Smooth muscle cell (in vitro differentiated cells): ENCODE measurements around the gene IGFBP7. TPM values are rescaled to one million over a fixed set of nuclear protein-coding genes. Genes with fewer than 3 reads are reported as not detected.
A peak's percentile ranks its signal among the peaks of the same experiment; 100 is the strongest.

Source experiments
- DNase-seq: peaks from one replicate; lab custom pipeline; 2025; ENCODE audit not compliant: unreplicated experiment; lab: John Stamatoyannopoulos, UW
- H2AFZ ChIP-seq: fragments of 200-600 bp; sonication (generic); 2 replicates; pipeline ENCODE4 v1.6.0; 2016; ENCODE audit warnings: antibody characterized with exemption, low read depth, mild to moderate bottlenecking
- H3F3A ChIP-seq: fragments of 200-600 bp; sonication (generic); 2 replicates; pipeline ENCODE4 v1.6.0; 2017; ENCODE audit warnings: antibody characterized with exemption, low read depth
- H3K27ac ChIP-seq: fragments of 200-600 bp; sonication (generic); 2 replicates; pipeline ENCODE4 v1.5.1; 2016; ENCODE audit warnings: low read depth, mild to moderate bottlenecking
- H3K27me3 ChIP-seq: fragments of 200-600 bp; sonication (generic); 2 replicates; pipeline ENCODE4 v1.6.1; 2016; ENCODE audit warnings: low read depth, mild to moderate bottlenecking
- H3K36me3 ChIP-seq: fragments of 200-600 bp; sonication (generic); 2 replicates; pipeline ENCODE4 v1.5.1; 2016; ENCODE audit warnings: low read depth
- H3K4me1 ChIP-seq: fragments of 200-600 bp; sonication (generic); 2 replicates; pipeline ENCODE4 v1.5.1; 2016; ENCODE audit warnings: low read depth
- H3K4me2 ChIP-seq: fragments of 200-600 bp; sonication (generic); 2 replicates; pipeline ENCODE4 v1.6.0; 2016; ENCODE audit warnings: mild to moderate bottlenecking
- H3K4me3 ChIP-seq: fragments of 200-600 bp; sonication (generic); 2 replicates; pipeline ENCODE4 v1.5.1; 2016; ENCODE audit warnings: mild to moderate bottlenecking
- H3K79me2 ChIP-seq: fragments of 200-600 bp; sonication (generic); 2 replicates; pipeline ENCODE4 v1.6.0; 2016; ENCODE audit warnings: low read depth, mild to moderate bottlenecking
- H3K9ac ChIP-seq: fragments of 200-600 bp; sonication (generic); 2 replicates; pipeline ENCODE4 v1.6.0; 2016; ENCODE audit warnings: low read depth
- H3K9me3 ChIP-seq: fragments of 200-600 bp; sonication (generic); replicated peaks from 2 replicates; pipeline ENCODE4 v1.5.1; 2016; ENCODE audit warnings: low read depth
- H4K20me1 ChIP-seq: fragments of 200-600 bp; sonication (generic); 2 replicates; pipeline ENCODE4 v1.6.0; 2016; ENCODE audit warnings: low read depth
- WGBS: methylation state at CpG from one replicate; pipeline ENCODE4 v1.1.7; 2016; ENCODE audit warnings: low lambda C conversion rate; 5-methylcytosine and 5-hydroxymethylcytosine counted together
- polyA plus RNA-seq: library from polyadenylated mRNA; unstranded; fragments of >200 nt; fragmentation: Nextera tagmentation; extraction: Ambion mirVana; gene quantifications from 2 replicates; pipeline ENCODE4 v1.2.1, GENCODE V29; 2016
- total RNA-seq: library from RNA; depleted of rRNA; stranded (reverse); fragments of >200 nt; gene quantifications from 2 replicates; pipeline ENCODE4 v1.2.3, GENCODE V29; 2014
- TF ChIP-seq, protein P1 (sequence below): fragments of 200-600 bp; sonication (generic); IDR thresholded peaks from 2 replicates; pipeline ENCODE4 v1.5.1; 2017; ENCODE audit warnings: borderline replicate concordance, mild to moderate bottlenecking, antibody characterized with exemption; ENCODE audit not compliant: insufficient read depth, poor library complexity, severe bottlenecking

IGFBP7 gene
- total and polyA plus RNA-seq, 2 experiments from 2014 or later: 998 to 1,684 TPM

DNA sequence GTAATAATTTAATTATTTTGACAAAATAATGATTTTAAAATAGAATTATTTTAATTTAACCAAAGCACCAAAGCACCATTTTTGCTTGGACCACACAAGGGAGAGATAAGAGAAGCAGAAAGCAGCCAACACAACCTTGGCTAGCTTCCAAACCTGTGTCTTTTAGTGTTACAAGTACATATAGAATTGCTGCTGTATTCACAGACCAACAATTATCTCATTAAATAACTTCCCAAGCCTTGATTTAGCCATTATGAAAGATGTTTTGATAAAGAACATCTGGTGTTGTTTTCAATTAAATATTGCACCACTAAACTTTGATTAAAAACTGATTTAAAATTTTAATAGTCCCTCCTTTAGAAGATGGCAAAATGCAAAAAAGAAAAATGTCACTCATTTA is 14.0 kb upstream of the IGFBP7 start:
- no peak for DNase-seq
- Histone ChIP-seq H4K20me1 (no peaks in the 10 kb centered on the region), H3K27me3 (no peaks in the 10 kb centered on the region), H3K9me3 (no peaks in the 10 kb centered on the region), H3F3A (peaks cover 14% of the 10 kb centered on the region), H2AFZ (no peak overlapping the region), H3K9ac (no peak overlapping the region), H3K36me3 (no peaks in the 10 kb centered on the region), H3K27ac (no peak overlapping the region), H3K79me2 (no peaks in the 10 kb centered on the region), H3K4me2 (no peak overlapping the region), H3K4me3 (no peak overlapping the region), H3K4me1 (peaks cover 3% of the 10 kb centered on the region)
- TF ChIP-seq, protein P1, sequence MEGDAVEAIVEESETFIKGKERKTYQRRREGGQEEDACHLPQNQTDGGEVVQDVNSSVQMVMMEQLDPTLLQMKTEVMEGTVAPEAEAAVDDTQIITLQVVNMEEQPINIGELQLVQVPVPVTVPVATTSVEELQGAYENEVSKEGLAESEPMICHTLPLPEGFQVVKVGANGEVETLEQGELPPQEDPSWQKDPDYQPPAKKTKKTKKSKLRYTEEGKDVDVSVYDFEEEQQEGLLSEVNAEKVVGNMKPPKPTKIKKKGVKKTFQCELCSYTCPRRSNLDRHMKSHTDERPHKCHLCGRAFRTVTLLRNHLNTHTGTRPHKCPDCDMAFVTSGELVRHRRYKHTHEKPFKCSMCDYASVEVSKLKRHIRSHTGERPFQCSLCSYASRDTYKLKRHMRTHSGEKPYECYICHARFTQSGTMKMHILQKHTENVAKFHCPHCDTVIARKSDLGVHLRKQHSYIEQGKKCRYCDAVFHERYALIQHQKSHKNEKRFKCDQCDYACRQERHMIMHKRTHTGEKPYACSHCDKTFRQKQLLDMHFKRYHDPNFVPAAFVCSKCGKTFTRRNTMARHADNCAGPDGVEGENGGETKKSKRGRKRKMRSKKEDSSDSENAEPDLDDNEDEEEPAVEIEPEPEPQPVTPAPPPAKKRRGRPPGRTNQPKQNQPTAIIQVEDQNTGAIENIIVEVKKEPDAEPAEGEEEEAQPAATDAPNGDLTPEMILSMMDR: no peak

GRCh38 chr4:57122959-57123358 is 12.8 kb upstream of the IGFBP7 start:
- no peak overlapping the region for H3K27ac ChIP-seq
- no peaks in the 10 kb centered on the region for H4K20me1 ChIP-seq
- no peaks in the 10 kb centered on the region for H3K9me3 ChIP-seq
- H3K4me2 ChIP-seq: no peak overlapping the region
- no peak overlapping the region for H3K9ac ChIP-seq
- no peak overlapping the region for H3K4me3 ChIP-seq
- no peak for DNase-seq
- peaks cover 23% of the 10 kb centered on the region for H3F3A ChIP-seq
- H3K27me3 ChIP-seq: no peaks in the 10 kb centered on the region
- H3K36me3 ChIP-seq: no peaks in the 10 kb centered on the region
- H3K4me1 ChIP-seq: peaks cover 3% of the 10 kb centered on the region
- 89% methylated on average over 1 of the region's 1 CpG for WGBS
- H2AFZ ChIP-seq: no peak overlapping the region
- H3K79me2 ChIP-seq: no peaks in the 10 kb centered on the region
- TF ChIP-seq, protein P1: no peak

DNA sequence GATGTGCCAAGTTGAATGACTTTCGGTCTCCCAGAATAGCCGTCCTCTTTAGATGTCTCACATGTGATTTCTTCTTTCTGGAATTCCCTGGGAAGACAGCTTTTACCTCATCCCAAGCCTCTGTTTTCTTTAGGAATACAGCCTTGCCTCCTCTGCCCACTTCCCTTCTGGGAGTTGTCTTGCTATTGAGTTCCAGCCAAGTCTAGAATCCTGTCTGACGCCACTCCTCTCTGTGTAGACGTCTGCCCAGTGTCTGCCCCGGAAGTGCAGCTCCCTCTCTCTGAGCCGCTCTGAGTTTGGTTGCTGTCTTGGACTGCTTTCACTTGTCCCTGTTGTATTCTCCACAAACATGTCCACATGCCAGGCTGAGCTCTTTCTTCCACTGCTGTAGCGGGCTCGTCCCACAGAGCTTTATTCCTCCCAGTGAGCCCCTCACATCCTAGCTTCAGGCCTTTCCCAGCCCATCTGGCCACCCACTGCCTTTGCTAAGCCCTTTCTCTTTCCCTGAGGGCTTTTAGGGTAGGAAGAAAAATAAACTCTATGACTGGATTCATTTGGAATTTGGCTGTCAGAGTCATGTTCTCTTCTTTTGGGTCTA is 9.0 kb upstream of the IGFBP7 start:
- peak overlapping the region; percentile 70 for H3K4me2 ChIP-seq
- peak overlapping the region; percentile 52 for H2AFZ ChIP-seq
- H3K9ac ChIP-seq: peak overlapping the region; percentile 61
- no peaks in the 10 kb centered on the region for H3K36me3 ChIP-seq
- peak overlapping the region; percentile 91 for H3K27ac ChIP-seq
- DNase-seq: peak; percentile 21
- H3K9me3 ChIP-seq: no peaks in the 10 kb centered on the region
- TF ChIP-seq, protein P1: no peak
- no peaks in the 10 kb centered on the region for H3K27me3 ChIP-seq
- no peaks in the 10 kb centered on the region for H4K20me1 ChIP-seq
- H3F3A ChIP-seq: peaks cover 23% of the 10 kb centered on the region
- H3K4me1 ChIP-seq: peaks cover 3% of the 10 kb centered on the region
- no peak overlapping the region for H3K4me3 ChIP-seq
- H3K79me2 ChIP-seq: no peaks in the 10 kb centered on the region
- WGBS: 8% methylated on average over 8 of the region's 8 CpGs

DNA sequence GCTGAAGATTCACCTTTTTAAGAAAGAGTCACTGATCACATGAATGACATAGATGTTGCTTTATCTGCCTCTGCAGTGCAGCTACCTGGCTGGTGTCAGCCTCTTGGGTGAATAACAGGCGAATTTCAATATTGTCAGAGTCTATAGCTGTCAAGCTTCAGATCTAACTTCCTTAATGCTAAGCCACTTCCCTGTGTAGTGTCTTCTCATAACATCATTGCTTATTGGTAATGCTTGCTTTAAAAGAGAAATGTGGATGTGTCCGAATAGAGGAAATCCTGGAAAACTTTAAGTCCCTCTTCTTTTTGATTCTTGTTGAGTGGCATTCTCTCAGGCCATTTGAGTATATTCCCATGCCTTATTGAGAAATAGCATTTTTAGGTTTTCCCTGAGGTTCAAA is 7.3 kb upstream of the IGFBP7 start:
- TF ChIP-seq, protein P1: no peak
- no peak for DNase-seq
- 99% methylated on average over 2 of the region's 2 CpGs for WGBS

More for the DNA sequence above, 7.3 kb upstream of the IGFBP7 start:
- H3K9me3 ChIP-seq: no peaks in the 10 kb centered on the region
- H3F3A ChIP-seq: peaks cover 23% of the 10 kb centered on the region
- H2AFZ ChIP-seq: no peak overlapping the region
- no peak overlapping the region for H3K9ac ChIP-seq
- H4K20me1 ChIP-seq: no peaks in the 10 kb centered on the region
- H3K79me2 ChIP-seq: no peaks in the 10 kb centered on the region
- no peaks in the 10 kb centered on the region for H3K36me3 ChIP-seq
- H3K4me3 ChIP-seq: no peak overlapping the region
- peaks cover 3% of the 10 kb centered on the region for H3K4me1 ChIP-seq
- no peak overlapping the region for H3K4me2 ChIP-seq
- H3K27me3 ChIP-seq: no peaks in the 10 kb centered on the region
- no peak overlapping the region for H3K27ac ChIP-seq
